GM13976 (cell line): ENCODE data around the gene SKIC8.

Experiments
- DNase-seq: peaks from one replicate; pipeline ENCODE4 v3.0.0; 2012; ENCODE audit warnings: low spot score
- CTCF ChIP-seq: IDR thresholded peaks from 2 replicates; pipeline ENCODE4 v1.5.1; 2012; ENCODE audit warnings: borderline replicate concordance, mild to moderate bottlenecking; ENCODE audit not compliant: insufficient read depth; ENCODE audit errors: extremely low read depth, missing control alignments, control extremely low read depth
- in situ Hi-C: fragments of 300-500 bp; cut with MboI; formaldehyde crosslinking; loops from one replicate; pipeline ENCODE4 v1.12.0; 2022; ENCODE audit warnings: low sequenced_read_pairs, mixed read lengths, inconsistent platforms; ENCODE audit not compliant: unreplicated experiment

SKIC8 gene

GRCh38 chr15:78329625-78330024, 30.2 kb upstream of the SKIC8 start:
- no peak for TF ChIP-seq CTCF
- in situ Hi-C loops = no loop called here
- DNase-seq = no peak

GRCh38 chr15:78327466-78327865, 28.1 kb upstream of the SKIC8 start:
- no peak for TF ChIP-seq CTCF
- in situ Hi-C loops = no loop called here
- DNase-seq = no peak

GRCh38 chr15:78325092-78325843, 25.9 kb upstream of the SKIC8 start:
- no peak for TF ChIP-seq CTCF
- no peak for DNase-seq
- in situ Hi-C loops = no loop called here

- TF ChIP-seq CTCF = no peak
- in situ Hi-C loops = loop anchor here (25.0 kb wide), 1 partner anchor 388 kb away; no protein-coding TSS in a partner anchor
- DNase-seq = no peak
Measured at GRCh38 chr15:78324144-78324543, 24.7 kb upstream of the SKIC8 start.

- TF ChIP-seq CTCF = no peak
- in situ Hi-C loops = loop anchor here (25.0 kb wide), 1 partner anchor 389 kb away; no protein-coding TSS in a partner anchor
- no peak for DNase-seq
Measured at GRCh38 chr15:78323693-78324092, 24.3 kb upstream of the SKIC8 start.

- in situ Hi-C loops = loop anchor here (25.0 kb wide), 1 partner anchor 389 kb away; no protein-coding TSS in a partner anchor
- DNase-seq = no peak
- TF ChIP-seq CTCF = no peak
Measured at GRCh38 chr15:78322724-78323521, 23.5 kb upstream of the SKIC8 start.
